HuH-7.5 (cell line): Measurements from ENCODE around the gene DCN.

Experiments
- DNase-seq: peaks from one replicate; pipeline ENCODE4 v3.0.0; 2011; ENCODE audit warnings: low spot score

Gene DCN

GRCh38 chr12:91133871-91134270 lies 48.7 kb downstream of the DCN start:
- DNase-seq = no peak

- no peak for DNase-seq
Observed at GRCh38 chr12:91129662-91130362, 52.8 kb downstream of the DCN start.

DNA sequence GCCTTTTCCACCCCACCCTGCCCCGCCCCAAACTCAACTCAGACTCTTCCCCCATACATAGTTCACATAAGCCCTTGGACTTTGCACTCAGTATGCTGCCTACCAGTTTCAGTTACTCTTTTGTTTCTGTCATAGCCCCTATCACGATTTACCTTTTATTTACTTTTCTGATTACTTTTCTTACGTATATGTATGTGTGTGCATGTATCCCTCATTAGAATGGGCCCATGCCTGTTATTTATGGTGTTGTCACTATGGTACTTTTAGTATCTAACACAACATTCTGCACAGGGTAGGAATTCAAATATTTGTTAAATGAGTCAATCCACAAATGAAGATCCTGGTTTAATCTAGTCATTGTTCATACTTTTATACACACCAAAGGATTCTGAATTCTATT lies 54.9 kb downstream of the DCN start:
- no peak for DNase-seq

DNA sequence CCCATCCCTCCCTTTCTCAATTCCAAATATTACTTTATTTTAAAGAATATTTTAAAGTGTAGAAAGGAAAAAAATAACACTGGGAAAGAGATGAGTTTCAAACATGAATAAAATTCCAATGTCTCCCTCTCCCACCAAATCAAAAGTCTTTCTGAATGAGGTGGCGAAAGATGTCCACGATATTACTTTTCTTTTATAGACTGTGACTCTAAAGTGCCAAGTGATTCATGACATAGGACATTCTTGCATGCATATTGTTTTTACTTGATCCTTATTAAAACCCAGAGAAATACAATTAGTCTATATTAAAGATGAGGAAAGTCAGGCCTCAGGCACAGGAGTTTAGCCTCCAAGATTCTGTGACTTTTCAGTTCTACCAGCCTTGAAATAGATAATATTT lies 55.3 kb downstream of the DCN start:
- no peak for DNase-seq

GRCh38 chr12:91126516-91126915 lies 56.1 kb downstream of the DCN start:
- no peak for DNase-seq

DNA sequence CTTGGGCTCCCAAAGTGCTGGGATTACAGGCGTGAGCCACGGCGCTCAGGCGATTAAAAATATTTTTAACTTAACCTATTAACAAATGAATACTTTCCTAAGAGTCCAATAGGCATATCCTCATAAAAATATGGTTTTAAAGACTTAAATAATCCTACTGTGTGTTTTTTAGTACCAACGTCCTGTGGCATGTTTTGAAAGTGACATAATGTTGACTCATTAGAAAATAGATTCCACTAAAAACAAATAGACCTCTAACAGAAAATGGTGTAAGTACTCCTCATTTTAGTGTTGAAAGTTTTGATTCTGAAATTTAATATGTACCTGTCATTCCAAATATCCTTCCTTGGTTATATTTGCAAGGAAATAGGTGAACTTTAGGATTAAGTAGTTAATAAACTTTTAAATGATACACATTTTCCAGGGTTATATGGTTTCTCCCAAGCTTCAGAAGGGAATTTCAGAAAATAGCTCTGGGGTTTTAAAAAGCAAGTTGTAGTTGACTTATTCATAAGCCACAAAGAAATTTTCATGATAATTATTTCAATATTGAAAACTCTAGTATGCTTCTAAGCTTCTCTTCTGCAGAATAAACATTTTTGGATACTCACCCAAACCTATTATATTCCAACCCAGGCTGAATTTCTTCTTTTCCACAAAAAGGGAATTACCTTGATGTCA lies 59.2 kb downstream of the DCN start:
- DNase-seq = no peak

GRCh38 chr12:91120781-91121180 lies 61.8 kb downstream of the DCN start:
- DNase-seq = no peak

DNA sequence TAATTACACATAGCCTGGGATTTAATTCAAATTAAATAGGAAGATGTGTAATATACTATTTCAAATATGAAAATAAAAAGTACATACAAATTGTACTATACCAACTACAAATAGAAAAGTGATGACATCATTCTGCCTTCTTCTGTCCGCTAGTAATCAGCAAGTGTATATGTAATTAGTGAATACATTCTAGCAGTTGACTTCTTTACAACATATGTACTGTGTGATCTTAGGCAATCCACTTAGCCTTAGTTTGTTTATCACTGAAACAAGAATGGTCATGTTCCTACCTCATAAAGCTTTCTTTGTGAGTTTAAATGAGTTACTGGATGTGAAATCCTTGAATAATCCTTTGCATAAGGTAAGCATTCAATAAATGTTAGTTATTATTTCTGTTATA lies 63.5 kb downstream of the DCN start:
- DNase-seq = no peak

GRCh38 chr12:91113621-91114020 lies 69.0 kb downstream of the DCN start:
- DNase-seq = no peak

DNA sequence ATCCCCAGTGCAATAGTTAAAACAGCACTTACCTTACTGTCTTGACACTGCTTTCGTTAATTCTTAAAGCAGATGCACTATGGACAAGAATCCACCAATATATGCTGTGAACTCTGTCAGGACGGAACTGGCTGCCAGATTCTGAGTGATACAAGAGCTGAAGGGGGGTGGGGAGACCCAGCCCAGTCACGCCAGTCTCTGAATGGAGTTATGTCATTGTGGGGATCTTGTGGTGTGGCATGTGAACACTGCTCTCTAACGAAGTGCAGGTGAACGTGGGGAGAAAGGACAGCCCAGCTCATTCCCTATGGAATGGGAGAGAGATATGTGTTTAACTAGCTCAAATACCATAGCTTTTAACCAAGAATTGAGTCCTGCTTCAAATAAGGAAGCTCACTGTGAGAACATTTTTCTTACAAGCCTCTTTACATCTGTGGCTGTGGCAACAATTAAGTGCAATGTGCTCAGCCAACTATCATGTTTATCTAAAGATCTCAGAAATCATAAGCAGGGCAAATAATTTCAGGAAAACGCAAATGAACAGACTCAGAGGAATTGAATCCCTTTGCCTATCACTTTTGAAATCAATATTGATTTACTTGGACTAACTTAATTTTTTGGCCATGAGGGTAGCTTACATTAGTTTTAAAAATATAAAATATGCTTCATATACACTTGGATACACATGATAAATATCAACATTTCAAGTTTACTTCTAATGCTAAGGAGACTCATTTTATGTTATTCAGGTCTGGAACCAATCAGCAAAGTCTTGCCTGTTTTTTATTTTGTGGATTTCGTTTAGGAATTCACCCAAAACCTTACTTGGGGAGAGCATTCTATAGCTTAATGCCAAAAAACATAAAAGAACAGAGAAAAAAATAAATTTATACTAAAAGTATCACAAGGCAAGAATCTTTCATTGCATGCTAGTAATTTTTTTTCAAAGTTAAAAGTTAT lies 71.0 kb downstream of the DCN start, which contains the start of gene LUM:
TSS of gene LUM (minus strand) at position 129 of the 960 bp plus-strand sequence. CDS start 2,515 bp downstream, outside the sequence.
- no peak for DNase-seq

GRCh38 chr12:91110311-91110924 lies 72.2 kb downstream of the DCN start:
- DNase-seq = no peak

- no peak for DNase-seq
Observed at GRCh38 chr12:91109581-91110310, 72.9 kb downstream of the DCN start.

DNA sequence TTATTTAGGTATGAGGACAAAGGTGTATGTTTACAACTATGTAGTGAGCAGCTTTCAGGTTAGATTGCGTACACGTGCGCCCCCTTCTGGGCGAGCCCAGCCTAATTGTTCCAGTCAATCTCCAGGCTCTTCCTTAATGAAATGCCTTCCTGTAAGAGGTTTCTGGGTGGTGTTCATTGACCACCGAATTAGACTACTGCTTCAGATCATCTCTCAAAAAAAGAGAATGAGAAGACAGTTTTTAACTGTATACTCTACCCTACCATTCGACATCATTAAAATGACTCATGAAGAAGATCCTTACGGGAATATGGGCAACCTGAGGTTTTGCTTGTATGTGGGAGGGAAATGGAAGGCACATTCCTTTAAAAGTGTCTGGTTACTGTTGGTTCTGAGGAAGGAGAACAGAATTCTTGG lies 73.5 kb downstream of the DCN start:
- DNase-seq = no peak

DNA sequence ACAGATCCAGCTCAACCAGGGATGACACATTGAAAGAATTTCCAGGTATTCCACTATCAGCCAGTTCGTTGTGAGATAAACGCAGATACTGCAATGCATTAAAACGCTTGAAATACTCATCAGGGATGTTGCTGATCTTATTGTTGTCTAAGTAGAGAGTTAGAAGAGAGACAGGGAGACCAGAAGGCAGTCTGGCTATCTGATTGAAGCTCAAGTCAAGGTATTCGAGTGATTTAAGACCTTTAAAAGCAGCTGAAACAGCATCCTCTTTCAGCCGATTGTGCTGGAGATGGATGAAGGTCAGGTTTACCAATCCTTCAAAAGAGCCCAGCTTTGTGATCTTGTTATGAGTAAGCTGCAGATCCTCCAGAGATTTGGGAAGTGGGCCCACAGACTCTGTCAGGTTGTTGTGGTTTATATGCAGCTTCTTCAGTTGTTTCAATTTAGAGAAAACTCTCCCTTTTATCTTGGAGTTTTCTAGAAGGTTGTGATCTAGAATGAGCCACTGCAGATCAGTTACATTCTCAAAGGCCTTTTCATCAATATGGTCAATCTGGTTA lies 74.3 kb downstream of the DCN start:
- no peak for DNase-seq

- DNase-seq = no peak
Observed at GRCh38 chr12:91106283-91106682, 76.3 kb downstream of the DCN start.

DNA sequence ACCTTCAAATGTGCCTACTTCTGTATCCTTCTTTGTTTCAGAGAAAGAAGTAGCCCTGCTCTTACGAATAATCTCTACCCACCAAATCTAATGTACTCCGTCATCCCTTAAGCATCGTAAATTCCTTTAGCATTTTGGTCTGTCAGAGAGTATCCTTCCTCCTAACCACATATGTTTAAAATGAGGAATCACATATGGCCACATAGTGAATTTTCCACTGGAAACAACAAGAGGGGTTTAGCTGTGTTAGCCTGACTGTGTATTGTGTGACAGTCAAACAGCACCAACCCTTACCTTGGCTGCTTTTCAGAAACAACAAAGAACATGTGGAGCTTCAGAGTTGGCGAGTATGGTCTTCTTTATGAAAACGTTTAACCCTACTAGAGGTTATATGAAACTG lies 76.8 kb downstream of the DCN start:
- DNase-seq = no peak

GRCh38 chr12:91104812-91105466 lies 77.7 kb downstream of the DCN start:
- no peak for DNase-seq

GRCh38 chr12:91103624-91104023 lies 79.0 kb downstream of the DCN start:
- no peak for DNase-seq

DNA sequence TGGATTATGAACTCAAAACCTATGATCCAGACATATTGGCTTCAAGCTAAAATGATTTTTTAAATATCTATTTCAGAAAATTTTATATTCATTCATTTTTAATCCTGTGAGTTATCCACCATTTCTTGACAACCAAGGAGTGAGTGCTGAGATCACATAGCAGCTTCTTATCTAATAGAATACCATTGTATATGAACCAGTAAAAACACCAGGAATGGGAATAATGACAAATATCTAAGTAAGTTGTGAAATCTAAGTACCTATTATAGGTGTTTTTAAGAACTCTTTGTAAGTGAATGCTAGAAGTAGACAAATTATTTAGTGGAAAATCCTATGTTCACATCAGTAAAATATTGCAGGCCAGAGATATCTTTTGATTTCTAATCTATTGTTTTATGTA lies 79.5 kb downstream of the DCN start:
- DNase-seq = no peak

DNA sequence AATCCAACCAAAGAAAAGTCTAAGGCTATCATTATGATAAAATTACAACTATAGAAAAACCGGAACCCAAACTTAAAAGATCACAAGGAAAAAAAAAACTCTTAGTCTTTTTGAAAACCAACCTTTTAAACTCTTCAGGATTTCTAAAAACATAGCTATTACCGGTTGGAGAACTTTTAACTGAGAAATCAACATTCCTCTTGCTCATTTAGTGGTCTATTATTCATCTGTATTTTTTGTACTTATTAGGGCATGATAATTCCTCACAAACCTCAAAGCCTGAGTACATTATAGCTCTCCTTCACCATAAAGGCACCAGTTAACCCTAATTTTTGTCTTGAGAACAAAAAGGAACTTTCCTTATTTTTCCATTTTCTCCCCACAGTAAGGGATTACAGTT lies 81.7 kb downstream of the DCN start:
- DNase-seq = no peak

DNA sequence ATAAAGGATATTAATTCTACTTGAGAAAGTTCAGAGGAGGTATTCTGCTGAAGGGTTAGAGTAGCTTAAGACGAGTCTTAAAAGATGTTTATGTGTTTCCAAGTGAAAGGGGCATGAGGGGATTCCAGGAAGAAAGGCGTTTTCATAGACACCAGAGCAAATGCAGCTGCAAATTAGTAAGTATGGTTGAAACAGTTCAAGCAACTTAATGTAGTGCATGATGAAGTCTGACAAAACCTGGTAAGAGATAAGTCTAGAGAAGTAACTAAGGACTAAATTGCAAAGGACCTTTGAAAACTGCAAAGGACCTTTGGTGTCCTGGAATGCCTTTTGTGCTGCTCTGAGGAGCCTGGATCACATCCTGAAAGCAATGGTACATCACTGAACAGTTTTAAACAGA lies 82.8 kb downstream of the DCN start:
- no peak for DNase-seq
